HEK293 (cell line): ENCODE results near the gene TMEM143.

Source experiments
- BCL11B ChIP-seq: fragments of 450-650 bp; formaldehyde crosslinking; IDR thresholded peaks from 2 replicates; pipeline ENCODE4 v1.5.1; 2016; ENCODE audit warnings: low read depth, missing biosample characterization, missing genetic modification characterization
- KLF8 ChIP-seq: fragments of 450-650 bp; formaldehyde crosslinking; IDR thresholded peaks from 2 replicates; pipeline ENCODE4 v1.5.1; 2016; ENCODE audit warnings: missing biosample characterization, missing genetic modification characterization
- WT1 ChIP-seq: fragments of 450-650 bp; formaldehyde crosslinking; IDR thresholded peaks from 2 replicates; pipeline ENCODE4 v1.5.1; 2016; ENCODE audit warnings: missing biosample characterization, missing genetic modification characterization
- ZBTB1 ChIP-seq: fragments of 450-650 bp; formaldehyde crosslinking; IDR thresholded peaks from 2 replicates; pipeline ENCODE4 v1.5.1; 2016; ENCODE audit warnings: missing biosample characterization, missing genetic modification characterization
- ZBTB7A ChIP-seq: fragments of 450-650 bp; formaldehyde crosslinking; IDR thresholded peaks from 2 replicates; pipeline ENCODE4 v1.5.1; 2016; ENCODE audit warnings: low read depth, missing biosample characterization, missing genetic modification characterization
- ZFP69B ChIP-seq: fragments of 450-650 bp; formaldehyde crosslinking; IDR thresholded peaks from 2 replicates; pipeline ENCODE4 v1.5.1; 2016; ENCODE audit warnings: missing biosample characterization, missing genetic modification characterization
- ZNF10 ChIP-seq: fragments of 450-650 bp; formaldehyde crosslinking; IDR thresholded peaks from 2 replicates; pipeline ENCODE4 v1.5.1; 2017; ENCODE audit warnings: missing biosample characterization, missing genetic modification characterization
- ZNF16 ChIP-seq: fragments of 450-650 bp; formaldehyde crosslinking; IDR thresholded peaks from 2 replicates; pipeline ENCODE4 v1.5.1; 2016; ENCODE audit warnings: low read depth, missing biosample characterization, missing genetic modification characterization
- ZNF274 ChIP-seq, 2 experiments: fragments of 200-500 bp in 1 of 2; fragments of 450-650 bp in 1 of 2; sonication (Bioruptor generic) in 1 of 2; formaldehyde crosslinking in 1 of 2; IDR thresholded peaks; 2 replicates each; pipeline versions ENCODE4 v1.5.1 to v1.6.1; 2014 to 2016; ENCODE audit warnings: borderline replicate concordance in 1 of 2, inconsistent platforms in 1 of 2, low read length in 1 of 2, missing biosample characterization in 1 of 2, missing genetic modification characterization in 1 of 2
- ZNF354C ChIP-seq: fragments of 450-650 bp; formaldehyde crosslinking; IDR thresholded peaks from 2 replicates; pipeline ENCODE4 v1.5.1; 2016; ENCODE audit warnings: missing biosample characterization, missing genetic modification characterization, low read depth, borderline replicate concordance
- ZNF416 ChIP-seq: fragments of 450-650 bp; formaldehyde crosslinking; IDR thresholded peaks from 2 replicates; pipeline ENCODE4 v1.5.1; 2016; ENCODE audit warnings: missing biosample characterization, missing genetic modification characterization
- ZNF501 ChIP-seq: fragments of 450-650 bp; formaldehyde crosslinking; IDR thresholded peaks from 2 replicates; pipeline ENCODE4 v1.5.1; 2016; ENCODE audit warnings: missing biosample characterization, missing genetic modification characterization
- ZNF544 ChIP-seq: fragments of 450-650 bp; formaldehyde crosslinking; IDR thresholded peaks from 2 replicates; pipeline ENCODE4 v1.5.0; 2017; ENCODE audit warnings: missing biosample characterization, missing genetic modification characterization
- ZNF558 ChIP-seq: fragments of 450-650 bp; formaldehyde crosslinking; IDR thresholded peaks from 2 replicates; pipeline ENCODE4 v1.5.1; 2016; ENCODE audit warnings: missing biosample characterization, missing genetic modification characterization
- ZNF670 ChIP-seq: fragments of 450-650 bp; formaldehyde crosslinking; IDR thresholded peaks from 2 replicates; pipeline ENCODE4 v1.5.1; 2016; ENCODE audit warnings: missing biosample characterization, missing genetic modification characterization, low read depth
- ZNF76 ChIP-seq: fragments of 450-650 bp; formaldehyde crosslinking; IDR thresholded peaks from 2 replicates; pipeline ENCODE4; 2016; ENCODE audit warnings: low read depth, missing biosample characterization, missing genetic modification characterization, borderline replicate concordance
- TF ChIP-seq, protein P1 (sequence below): fragments of 450-650 bp; formaldehyde crosslinking; IDR thresholded peaks from 2 replicates; pipeline ENCODE4 v1.5.1; 2016; ENCODE audit warnings: missing biosample characterization, missing genetic modification characterization, borderline replicate concordance
- TF ChIP-seq, protein P2 (sequence below): fragments of 450-650 bp; formaldehyde crosslinking; IDR thresholded peaks from 2 replicates; pipeline ENCODE4 v1.5.1; 2017; ENCODE audit warnings: missing biosample characterization, missing genetic modification characterization
- TF ChIP-seq, protein P3 (sequence below): fragments of 450-650 bp; formaldehyde crosslinking; IDR thresholded peaks from 2 replicates; pipeline ENCODE4 v1.5.1; 2016; ENCODE audit warnings: missing biosample characterization, missing genetic modification characterization
- TF ChIP-seq, protein P4 (sequence below): fragments of 450-650 bp; formaldehyde crosslinking; IDR thresholded peaks from 2 replicates; pipeline ENCODE4 v1.5.1; 2016; ENCODE audit warnings: missing biosample characterization, missing genetic modification characterization
- TF ChIP-seq, protein P5 (sequence below): fragments of 450-650 bp; formaldehyde crosslinking; IDR thresholded peaks from 2 replicates; pipeline ENCODE4 v1.5.1; 2016; ENCODE audit warnings: missing biosample characterization, missing genetic modification characterization
- TF ChIP-seq, protein P6 (sequence below): fragments of 450-650 bp; formaldehyde crosslinking; IDR thresholded peaks from 2 replicates; pipeline ENCODE4 v1.5.1; 2016; ENCODE audit warnings: missing biosample characterization, missing genetic modification characterization

The TMEM143 gene

DNA sequence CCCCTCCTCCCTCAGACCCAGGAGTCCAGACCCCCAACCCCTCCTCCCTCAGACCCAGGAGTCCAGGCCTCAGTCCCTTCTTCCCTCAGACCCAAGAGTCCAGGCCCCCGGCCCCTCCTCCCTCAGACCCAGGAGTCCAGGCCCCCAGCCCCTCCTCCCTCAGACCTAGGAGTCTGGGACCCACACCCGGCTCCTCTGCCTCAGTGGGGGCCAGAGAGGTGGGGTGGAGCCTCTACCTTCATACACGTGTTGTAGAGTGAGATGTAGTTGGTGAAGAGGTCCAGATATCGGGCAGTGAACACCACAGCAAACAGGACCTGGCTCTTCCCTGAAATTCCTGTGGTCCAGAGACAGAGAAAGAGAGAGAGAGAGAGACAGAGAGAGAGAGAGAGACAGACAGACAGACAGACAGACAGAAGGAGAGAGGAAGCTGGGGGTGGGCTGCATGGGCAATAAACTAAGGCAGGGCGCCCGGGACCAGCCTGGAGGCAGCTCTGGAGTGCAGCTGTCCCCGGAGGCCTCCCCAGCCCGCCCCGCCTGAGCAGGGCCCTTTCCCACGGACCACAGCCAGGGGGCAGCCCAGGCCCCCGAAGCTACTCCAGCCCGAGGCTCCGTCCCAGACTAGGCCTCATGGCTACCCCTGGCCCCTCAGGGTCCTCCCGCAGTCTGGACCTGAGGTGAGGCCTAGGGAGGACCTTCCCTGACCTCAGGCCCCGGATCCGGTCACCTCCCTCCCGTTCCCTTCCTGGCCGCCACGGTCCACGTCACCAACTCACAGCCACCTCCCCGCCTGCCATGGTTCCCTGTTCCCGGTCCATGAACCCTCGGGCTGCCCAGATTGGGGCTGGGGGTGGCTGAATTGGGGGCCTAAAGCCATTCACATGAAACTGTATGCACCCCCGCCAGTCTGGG is 26.7 kb upstream of the TMEM143 start (continued):
- no peak for TF ChIP-seq ZNF10 (tag by site-specific recombination)
- no peak for TF ChIP-seq ZNF416 (tag by site-specific recombination)
- TF ChIP-seq ZBTB7A (tag by site-specific recombination), result peak; percentile 21; the same call in 1 of the 2 replicates
- TF ChIP-seq ZNF354C (tag by site-specific recombination), result no peak
- peak; percentile 41; the same call in 1 of the 2 replicates for TF ChIP-seq ZNF16 (tag by site-specific recombination)
- TF ChIP-seq ZNF76 (tag by site-specific recombination), result no peak
- TF ChIP-seq ZNF274 (IDR thresholded peaks at IDR 0.05; ENCODE audit: low read length), result no peak
- TF ChIP-seq ZNF274 (tag by site-specific recombination; IDR thresholded peaks at IDR 0.05; ENCODE audit: borderline replicate concordance), result no peak
- TF ChIP-seq ZFP69B (tag by site-specific recombination), result peak; percentile 71
- TF ChIP-seq ZBTB1 (tag by site-specific recombination), result no peak
- no peak for TF ChIP-seq ZNF670 (tag by site-specific recombination)
- TF ChIP-seq WT1, result peak; percentile 57; the same call in 1 of the 2 replicates
- TF ChIP-seq ZNF501 (tag by site-specific recombination), result peak; percentile 66; the same call in 1 of the 2 replicates
- TF ChIP-seq KLF8 (tag by site-specific recombination), result peak; percentile 68; the same call in 1 of the 2 replicates
- TF ChIP-seq, protein P1, sequence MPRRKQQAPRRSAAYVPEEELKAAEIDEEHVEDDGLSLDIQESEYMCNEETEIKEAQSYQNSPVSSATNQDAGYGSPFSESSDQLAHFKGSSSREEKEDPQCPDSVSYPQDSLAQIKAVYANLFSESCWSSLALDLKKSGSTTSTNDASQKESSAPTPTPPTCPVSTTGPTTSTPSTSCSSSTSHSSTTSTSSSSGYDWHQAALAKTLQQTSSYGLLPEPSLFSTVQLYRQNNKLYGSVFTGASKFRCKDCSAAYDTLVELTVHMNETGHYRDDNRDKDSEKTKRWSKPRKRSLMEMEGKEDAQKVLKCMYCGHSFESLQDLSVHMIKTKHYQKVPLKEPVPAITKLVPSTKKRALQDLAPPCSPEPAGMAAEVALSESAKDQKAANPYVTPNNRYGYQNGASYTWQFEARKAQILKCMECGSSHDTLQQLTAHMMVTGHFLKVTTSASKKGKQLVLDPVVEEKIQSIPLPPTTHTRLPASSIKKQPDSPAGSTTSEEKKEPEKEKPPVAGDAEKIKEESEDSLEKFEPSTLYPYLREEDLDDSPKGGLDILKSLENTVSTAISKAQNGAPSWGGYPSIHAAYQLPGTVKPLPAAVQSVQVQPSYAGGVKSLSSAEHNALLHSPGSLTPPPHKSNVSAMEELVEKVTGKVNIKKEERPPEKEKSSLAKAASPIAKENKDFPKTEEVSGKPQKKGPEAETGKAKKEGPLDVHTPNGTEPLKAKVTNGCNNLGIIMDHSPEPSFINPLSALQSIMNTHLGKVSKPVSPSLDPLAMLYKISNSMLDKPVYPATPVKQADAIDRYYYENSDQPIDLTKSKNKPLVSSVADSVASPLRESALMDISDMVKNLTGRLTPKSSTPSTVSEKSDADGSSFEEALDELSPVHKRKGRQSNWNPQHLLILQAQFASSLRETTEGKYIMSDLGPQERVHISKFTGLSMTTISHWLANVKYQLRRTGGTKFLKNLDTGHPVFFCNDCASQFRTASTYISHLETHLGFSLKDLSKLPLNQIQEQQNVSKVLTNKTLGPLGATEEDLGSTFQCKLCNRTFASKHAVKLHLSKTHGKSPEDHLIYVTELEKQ (tag by site-specific recombination), result no peak
- TF ChIP-seq, protein P2, sequence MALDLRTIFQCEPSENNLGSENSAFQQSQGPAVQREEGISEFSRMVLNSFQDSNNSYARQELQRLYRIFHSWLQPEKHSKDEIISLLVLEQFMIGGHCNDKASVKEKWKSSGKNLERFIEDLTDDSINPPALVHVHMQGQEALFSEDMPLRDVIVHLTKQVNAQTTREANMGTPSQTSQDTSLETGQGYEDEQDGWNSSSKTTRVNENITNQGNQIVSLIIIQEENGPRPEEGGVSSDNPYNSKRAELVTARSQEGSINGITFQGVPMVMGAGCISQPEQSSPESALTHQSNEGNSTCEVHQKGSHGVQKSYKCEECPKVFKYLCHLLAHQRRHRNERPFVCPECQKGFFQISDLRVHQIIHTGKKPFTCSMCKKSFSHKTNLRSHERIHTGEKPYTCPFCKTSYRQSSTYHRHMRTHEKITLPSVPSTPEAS (tag by site-specific recombination), result peak; percentile 50; the same call in 1 of the 2 replicates
- TF ChIP-seq, protein P3, sequence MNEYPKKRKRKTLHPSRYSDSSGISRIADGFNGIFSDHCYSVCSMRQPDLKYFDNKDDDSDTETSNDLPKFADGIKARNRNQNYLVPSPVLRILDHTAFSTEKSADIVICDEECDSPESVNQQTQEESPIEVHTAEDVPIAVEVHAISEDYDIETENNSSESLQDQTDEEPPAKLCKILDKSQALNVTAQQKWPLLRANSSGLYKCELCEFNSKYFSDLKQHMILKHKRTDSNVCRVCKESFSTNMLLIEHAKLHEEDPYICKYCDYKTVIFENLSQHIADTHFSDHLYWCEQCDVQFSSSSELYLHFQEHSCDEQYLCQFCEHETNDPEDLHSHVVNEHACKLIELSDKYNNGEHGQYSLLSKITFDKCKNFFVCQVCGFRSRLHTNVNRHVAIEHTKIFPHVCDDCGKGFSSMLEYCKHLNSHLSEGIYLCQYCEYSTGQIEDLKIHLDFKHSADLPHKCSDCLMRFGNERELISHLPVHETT (tag by site-specific recombination), result peak; percentile 77; the same call in 1 of the 2 replicates
- TF ChIP-seq, protein P4, sequence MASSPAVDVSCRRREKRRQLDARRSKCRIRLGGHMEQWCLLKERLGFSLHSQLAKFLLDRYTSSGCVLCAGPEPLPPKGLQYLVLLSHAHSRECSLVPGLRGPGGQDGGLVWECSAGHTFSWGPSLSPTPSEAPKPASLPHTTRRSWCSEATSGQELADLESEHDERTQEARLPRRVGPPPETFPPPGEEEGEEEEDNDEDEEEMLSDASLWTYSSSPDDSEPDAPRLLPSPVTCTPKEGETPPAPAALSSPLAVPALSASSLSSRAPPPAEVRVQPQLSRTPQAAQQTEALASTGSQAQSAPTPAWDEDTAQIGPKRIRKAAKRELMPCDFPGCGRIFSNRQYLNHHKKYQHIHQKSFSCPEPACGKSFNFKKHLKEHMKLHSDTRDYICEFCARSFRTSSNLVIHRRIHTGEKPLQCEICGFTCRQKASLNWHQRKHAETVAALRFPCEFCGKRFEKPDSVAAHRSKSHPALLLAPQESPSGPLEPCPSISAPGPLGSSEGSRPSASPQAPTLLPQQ (tag by site-specific recombination), result peak; percentile 74
- peak; percentile 86; the same call in 1 of the 2 replicates for TF ChIP-seq BCL11B
- TF ChIP-seq, protein P5, sequence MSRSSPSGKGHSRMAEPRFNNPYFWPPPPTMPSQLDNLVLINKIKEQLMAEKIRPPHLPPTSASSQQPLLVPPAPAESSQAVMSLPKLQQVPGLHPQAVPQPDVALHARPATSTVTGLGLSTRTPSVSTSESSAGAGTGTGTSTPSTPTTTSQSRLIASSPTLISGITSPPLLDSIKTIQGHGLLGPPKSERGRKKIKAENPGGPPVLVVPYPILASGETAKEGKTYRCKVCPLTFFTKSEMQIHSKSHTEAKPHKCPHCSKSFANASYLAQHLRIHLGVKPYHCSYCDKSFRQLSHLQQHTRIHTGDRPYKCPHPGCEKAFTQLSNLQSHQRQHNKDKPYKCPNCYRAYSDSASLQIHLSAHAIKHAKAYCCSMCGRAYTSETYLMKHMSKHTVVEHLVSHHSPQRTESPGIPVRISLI, result no peak
- no peak for TF ChIP-seq ZNF544 (tag by site-specific recombination)
- TF ChIP-seq, protein P6, sequence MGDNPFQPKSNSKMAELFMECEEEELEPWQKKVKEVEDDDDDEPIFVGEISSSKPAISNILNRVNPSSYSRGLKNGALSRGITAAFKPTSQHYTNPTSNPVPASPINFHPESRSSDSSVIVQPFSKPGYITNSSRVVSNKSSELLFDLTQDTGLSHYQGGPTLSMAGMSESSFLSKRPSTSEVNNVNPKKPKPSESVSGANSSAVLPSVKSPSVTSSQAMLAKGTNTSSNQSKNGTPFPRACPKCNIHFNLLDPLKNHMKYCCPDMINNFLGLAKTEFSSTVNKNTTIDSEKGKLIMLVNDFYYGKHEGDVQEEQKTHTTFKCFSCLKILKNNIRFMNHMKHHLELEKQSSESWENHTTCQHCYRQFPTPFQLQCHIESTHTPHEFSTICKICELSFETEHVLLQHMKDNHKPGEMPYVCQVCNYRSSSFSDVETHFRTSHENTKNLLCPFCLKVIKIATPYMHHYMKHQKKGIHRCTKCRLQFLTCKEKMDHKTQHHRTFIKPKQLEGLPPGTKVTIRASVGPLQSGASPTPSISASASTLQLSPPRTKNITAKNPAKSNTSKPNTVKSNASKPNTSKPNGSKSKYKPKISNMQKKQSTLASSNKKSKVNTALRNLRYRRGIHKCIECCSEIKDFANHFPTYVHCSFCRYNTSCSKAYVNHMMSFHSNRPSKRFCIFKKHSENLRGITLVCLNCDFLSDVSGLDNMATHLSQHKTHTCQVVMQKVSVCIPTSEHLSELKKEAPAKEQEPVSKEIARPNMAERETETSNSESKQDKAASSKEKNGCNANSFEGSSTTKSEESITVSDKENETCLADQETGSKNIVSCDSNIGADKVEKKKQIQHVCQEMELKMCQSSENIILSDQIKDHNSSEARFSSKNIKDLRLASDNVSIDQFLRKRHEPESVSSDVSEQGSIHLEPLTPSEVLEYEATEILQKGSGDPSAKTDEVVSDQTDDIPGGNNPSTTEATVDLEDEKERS, result no peak
- TF ChIP-seq ZNF558 (tag by site-specific recombination), result no peak
